HepG2 (cell line): ENCODE data around the gene NFATC4. TPM values are rescaled to one million over a fixed set of nuclear protein-coding genes. Genes with fewer than 3 reads are reported as not detected.

ENCODE experiments used
- KLF13 ChIP-seq: sonication (generic); formaldehyde crosslinking; IDR thresholded peaks from 2 replicates; pipeline ENCODE4 v1.4.0; 2020; ENCODE audit warnings: mild to moderate bottlenecking, missing genetic modification reagents
- NFATC3 ChIP-seq: sonication (generic); formaldehyde crosslinking; IDR thresholded peaks from 2 replicates; pipeline ENCODE4 v1.5.1; 2020; ENCODE audit warnings: mild to moderate bottlenecking, missing genetic modification reagents
- REPIN1 ChIP-seq: sonication (generic); formaldehyde crosslinking; IDR thresholded peaks from 2 replicates; pipeline ENCODE4 v1.8.0; 2022; ENCODE audit warnings: missing genetic modification reagents, low read depth, mild to moderate bottlenecking, borderline replicate concordance
- SOX13 ChIP-seq, 3 experiments: fragments of 450-650 bp in 1 of 3; sonication (generic) in 1 of 3; formaldehyde crosslinking in 1 of 3; IDR thresholded peaks in 2 of 3; conservative IDR thresholded peaks in 1 of 3; 2 replicates each; pipeline versions ENCODE4 v1.5.0 to v1.6.1; 2016 to 2020; ENCODE audit warnings: antibody characterized with exemption in 1 of 3, mild to moderate bottlenecking in 1 of 3, missing compliant biosample characterization in 1 of 3, missing genetic modification reagents in 1 of 3, moderate library complexity in 1 of 3
- SPEN ChIP-seq: sonication (generic); formaldehyde crosslinking; IDR thresholded peaks from 2 replicates; pipeline ENCODE4 v1.5.1; 2020; ENCODE audit warnings: low read depth, mild to moderate bottlenecking, missing genetic modification reagents
- WIZ ChIP-seq: sonication (generic); formaldehyde crosslinking; IDR thresholded peaks from 2 replicates; pipeline ENCODE4 v1.5.1; 2020; ENCODE audit warnings: mild to moderate bottlenecking, missing genetic modification reagents
- ZNF530 ChIP-seq: sonication (generic); formaldehyde crosslinking; IDR thresholded peaks from 2 replicates; pipeline ENCODE4 v1.5.0; 2020; ENCODE audit warnings: low read depth, mild to moderate bottlenecking, missing genetic modification reagents
- ZNF543 ChIP-seq: sonication (generic); formaldehyde crosslinking; IDR thresholded peaks from 2 replicates; pipeline ENCODE4 v1.4.0; 2020; ENCODE audit warnings: mild to moderate bottlenecking, missing genetic modification reagents
- ZSCAN29 ChIP-seq: sonication (generic); formaldehyde crosslinking; conservative IDR thresholded peaks from 2 replicates; pipeline ENCODE4 v1.4.0; 2020; ENCODE audit warnings: mild to moderate bottlenecking, missing genetic modification reagents
- polyA plus RNA-seq, 8 experiments: library from polyadenylated mRNA; depleted of rRNA in 3 of 8; stranded (reverse) in 7 of 8; unstranded in 1 of 8; fragments of >200 nt; fragmentation: Illumina TruSeq in 4 of 8; extraction: Trizol in 4 of 8; gene quantifications; 2 replicates each; pipeline versions ENCODE4 v1.2.1 to v1.2.3, GENCODE V29; 2011 to 2016; ENCODE audit warnings: low read depth in 4 of 8, missing spikeins in 1 of 8, mixed read lengths in 1 of 8; ENCODE audit not compliant: insufficient read depth in 1 of 8
- total RNA-seq, 5 experiments: library from RNA; depleted of rRNA; stranded (reverse); fragments of >200 nt; fragmentation: Illumina TruSeq; extraction: Trizol; gene quantifications; 2 replicates each; pipeline ENCODE4 v1.2.3, GENCODE V29; 2016; ENCODE audit warnings: low read depth in 1 of 5
- TF ChIP-seq, protein P1 (sequence below): sonication (generic); formaldehyde crosslinking; IDR thresholded peaks from 2 replicates; pipeline ENCODE4 v1.4.0; 2020; ENCODE audit warnings: missing genetic modification reagents
- TF ChIP-seq, protein P2 (sequence below): sonication (generic); formaldehyde crosslinking; conservative IDR thresholded peaks from 2 replicates; pipeline ENCODE4 v1.8.0; 2022; ENCODE audit warnings: missing genetic modification reagents
- TF ChIP-seq, protein P3 (sequence below): sonication (generic); formaldehyde crosslinking; IDR thresholded peaks from 2 replicates; pipeline ENCODE4 v1.4.0; 2020; ENCODE audit warnings: missing genetic modification reagents, borderline replicate concordance
- TF ChIP-seq, protein P4 (sequence below): sonication (generic); formaldehyde crosslinking; IDR thresholded peaks from 2 replicates; pipeline ENCODE4 v1.5.0; 2020; ENCODE audit warnings: mild to moderate bottlenecking, missing genetic modification reagents
- TF ChIP-seq, protein P5 (sequence below): sonication (generic); formaldehyde crosslinking; IDR thresholded peaks from 2 replicates; pipeline ENCODE4 v1.8.1; 2023; ENCODE audit warnings: mild to moderate bottlenecking, missing genetic modification reagents
- TF ChIP-seq, protein P6 (sequence below): sonication (generic); formaldehyde crosslinking; IDR thresholded peaks from 2 replicates; pipeline ENCODE4 v1.4.0; 2020; ENCODE audit warnings: mild to moderate bottlenecking, missing genetic modification reagents

The NFATC4 gene
- total and polyA plus RNA-seq, 2 of the 13 experiments (the other 11 are each of a cell fraction or from before 2014, with no cell fraction given): 0.04 to 0.15 TPM

DNA sequence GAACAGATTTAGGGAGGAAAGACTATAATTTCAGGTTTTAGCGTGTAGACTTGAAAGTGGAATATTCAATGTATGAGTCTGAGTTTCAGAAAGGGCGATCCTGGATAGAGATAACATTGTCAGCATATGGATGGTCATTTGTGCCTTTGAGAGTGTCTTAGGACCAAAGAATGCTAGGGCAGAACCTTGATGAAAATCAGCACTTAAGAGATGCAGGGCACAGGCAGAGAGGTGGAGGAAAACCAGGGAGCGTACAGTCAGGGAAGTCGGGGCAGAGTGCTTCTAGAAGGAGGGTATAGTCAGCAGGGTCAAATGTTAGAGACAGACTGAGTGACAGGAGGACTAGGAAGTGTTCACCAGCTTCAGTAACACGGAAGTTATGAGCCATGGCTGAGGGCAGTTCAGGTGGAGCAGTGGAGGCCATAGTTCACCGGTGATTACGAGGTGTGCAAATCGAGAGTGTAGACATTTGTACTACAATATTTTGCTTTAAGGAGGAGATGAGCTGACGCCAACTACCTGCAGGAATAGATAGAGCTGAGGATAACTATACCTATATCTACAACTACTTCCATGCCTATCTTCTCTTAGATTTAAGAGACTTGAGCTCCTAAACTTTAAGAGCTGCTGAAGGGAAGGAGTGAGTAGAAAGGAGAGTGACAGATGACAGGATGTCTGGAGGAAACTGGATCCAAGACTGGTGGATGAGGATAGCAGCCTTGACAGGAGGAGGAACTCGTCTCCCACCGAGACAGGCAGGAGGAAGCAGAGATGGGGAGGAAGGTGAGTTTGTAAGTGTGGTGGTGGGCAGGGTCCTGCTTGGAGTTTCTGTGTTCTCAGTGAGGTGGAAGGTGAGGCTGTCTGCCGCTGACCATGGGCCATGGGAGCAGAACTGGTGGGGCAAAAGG lies 55.0 kb downstream of the NFATC4 start (continued):
- TF ChIP-seq, protein P1, sequence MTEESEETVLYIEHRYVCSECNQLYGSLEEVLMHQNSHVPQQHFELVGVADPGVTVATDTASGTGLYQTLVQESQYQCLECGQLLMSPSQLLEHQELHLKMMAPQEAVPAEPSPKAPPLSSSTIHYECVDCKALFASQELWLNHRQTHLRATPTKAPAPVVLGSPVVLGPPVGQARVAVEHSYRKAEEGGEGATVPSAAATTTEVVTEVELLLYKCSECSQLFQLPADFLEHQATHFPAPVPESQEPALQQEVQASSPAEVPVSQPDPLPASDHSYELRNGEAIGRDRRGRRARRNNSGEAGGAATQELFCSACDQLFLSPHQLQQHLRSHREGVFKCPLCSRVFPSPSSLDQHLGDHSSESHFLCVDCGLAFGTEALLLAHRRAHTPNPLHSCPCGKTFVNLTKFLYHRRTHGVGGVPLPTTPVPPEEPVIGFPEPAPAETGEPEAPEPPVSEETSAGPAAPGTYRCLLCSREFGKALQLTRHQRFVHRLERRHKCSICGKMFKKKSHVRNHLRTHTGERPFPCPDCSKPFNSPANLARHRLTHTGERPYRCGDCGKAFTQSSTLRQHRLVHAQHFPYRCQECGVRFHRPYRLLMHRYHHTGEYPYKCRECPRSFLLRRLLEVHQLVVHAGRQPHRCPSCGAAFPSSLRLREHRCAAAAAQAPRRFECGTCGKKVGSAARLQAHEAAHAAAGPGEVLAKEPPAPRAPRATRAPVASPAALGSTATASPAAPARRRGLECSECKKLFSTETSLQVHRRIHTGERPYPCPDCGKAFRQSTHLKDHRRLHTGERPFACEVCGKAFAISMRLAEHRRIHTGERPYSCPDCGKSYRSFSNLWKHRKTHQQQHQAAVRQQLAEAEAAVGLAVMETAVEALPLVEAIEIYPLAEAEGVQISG (CRISPR knock-in tag): 0 out of 2 replicates have a peak, but pooled peaks have one; percentile 34
- TF ChIP-seq SOX13 (IDR thresholded peaks at IDR 0.05) (no peak), SOX13 (CRISPR knock-in tag; conservative IDR thresholded peaks at IDR 0.05 in 1 of 2, IDR thresholded peaks at IDR 0.05 in 1 of 2) (no peak; a peak in 1 of 4 replicates), WIZ (no peak; the same call in 1 of the 2 replicates), SPEN (CRISPR knock-in tag) (peak; percentile 18; the same call in 1 of the 2 replicates), ZNF530 (CRISPR knock-in tag) (no peak), NFATC3 (CRISPR knock-in tag) (no peak), ZSCAN29 (CRISPR knock-in tag) (0 out of 2 replicates have a peak, but pooled peaks have one; percentile 60), KLF13 (CRISPR knock-in tag) (no peak), ZNF543 (CRISPR knock-in tag) (0 out of 2 replicates have a peak, but pooled peaks have one; percentile 70), REPIN1 (CRISPR knock-in tag) (no peak)
- TF ChIP-seq, protein P2, sequence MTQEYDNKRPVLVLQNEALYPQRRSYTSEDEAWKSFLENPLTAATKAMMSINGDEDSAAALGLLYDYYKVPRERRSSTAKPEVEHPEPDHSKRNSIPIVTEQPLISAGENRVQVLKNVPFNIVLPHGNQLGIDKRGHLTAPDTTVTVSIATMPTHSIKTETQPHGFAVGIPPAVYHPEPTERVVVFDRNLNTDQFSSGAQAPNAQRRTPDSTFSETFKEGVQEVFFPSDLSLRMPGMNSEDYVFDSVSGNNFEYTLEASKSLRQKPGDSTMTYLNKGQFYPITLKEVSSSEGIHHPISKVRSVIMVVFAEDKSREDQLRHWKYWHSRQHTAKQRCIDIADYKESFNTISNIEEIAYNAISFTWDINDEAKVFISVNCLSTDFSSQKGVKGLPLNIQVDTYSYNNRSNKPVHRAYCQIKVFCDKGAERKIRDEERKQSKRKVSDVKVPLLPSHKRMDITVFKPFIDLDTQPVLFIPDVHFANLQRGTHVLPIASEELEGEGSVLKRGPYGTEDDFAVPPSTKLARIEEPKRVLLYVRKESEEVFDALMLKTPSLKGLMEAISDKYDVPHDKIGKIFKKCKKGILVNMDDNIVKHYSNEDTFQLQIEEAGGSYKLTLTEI: no peak; the same call in 1 of the 2 replicates
- TF ChIP-seq, protein P3, sequence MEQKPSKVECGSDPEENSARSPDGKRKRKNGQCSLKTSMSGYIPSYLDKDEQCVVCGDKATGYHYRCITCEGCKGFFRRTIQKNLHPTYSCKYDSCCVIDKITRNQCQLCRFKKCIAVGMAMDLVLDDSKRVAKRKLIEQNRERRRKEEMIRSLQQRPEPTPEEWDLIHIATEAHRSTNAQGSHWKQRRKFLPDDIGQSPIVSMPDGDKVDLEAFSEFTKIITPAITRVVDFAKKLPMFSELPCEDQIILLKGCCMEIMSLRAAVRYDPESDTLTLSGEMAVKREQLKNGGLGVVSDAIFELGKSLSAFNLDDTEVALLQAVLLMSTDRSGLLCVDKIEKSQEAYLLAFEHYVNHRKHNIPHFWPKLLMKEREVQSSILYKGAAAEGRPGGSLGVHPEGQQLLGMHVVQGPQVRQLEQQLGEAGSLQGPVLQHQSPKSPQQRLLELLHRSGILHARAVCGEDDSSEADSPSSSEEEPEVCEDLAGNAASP: no peak
- TF ChIP-seq, protein P4, sequence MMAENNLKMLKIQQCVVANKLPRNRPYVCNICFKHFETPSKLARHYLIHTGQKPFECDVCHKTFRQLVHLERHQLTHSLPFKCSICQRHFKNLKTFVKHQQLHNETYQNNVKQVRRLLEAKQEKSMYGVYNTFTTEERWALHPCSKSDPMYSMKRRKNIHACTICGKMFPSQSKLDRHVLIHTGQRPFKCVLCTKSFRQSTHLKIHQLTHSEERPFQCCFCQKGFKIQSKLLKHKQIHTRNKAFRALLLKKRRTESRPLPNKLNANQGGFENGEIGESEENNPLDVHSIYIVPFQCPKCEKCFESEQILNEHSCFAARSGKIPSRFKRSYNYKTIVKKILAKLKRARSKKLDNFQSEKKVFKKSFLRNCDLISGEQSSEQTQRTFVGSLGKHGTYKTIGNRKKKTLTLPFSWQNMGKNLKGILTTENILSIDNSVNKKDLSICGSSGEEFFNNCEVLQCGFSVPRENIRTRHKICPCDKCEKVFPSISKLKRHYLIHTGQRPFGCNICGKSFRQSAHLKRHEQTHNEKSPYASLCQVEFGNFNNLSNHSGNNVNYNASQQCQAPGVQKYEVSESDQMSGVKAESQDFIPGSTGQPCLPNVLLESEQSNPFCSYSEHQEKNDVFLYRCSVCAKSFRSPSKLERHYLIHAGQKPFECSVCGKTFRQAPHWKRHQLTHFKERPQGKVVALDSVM: no peak
- TF ChIP-seq, protein P5, sequence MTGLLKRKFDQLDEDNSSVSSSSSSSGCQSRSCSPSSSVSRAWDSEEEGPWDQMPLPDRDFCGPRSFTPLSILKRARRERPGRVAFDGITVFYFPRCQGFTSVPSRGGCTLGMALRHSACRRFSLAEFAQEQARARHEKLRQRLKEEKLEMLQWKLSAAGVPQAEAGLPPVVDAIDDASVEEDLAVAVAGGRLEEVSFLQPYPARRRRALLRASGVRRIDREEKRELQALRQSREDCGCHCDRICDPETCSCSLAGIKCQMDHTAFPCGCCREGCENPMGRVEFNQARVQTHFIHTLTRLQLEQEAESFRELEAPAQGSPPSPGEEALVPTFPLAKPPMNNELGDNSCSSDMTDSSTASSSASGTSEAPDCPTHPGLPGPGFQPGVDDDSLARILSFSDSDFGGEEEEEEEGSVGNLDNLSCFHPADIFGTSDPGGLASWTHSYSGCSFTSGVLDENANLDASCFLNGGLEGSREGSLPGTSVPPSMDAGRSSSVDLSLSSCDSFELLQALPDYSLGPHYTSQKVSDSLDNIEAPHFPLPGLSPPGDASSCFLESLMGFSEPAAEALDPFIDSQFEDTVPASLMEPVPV (CRISPR knock-in tag): no peak
- TF ChIP-seq, protein P6, sequence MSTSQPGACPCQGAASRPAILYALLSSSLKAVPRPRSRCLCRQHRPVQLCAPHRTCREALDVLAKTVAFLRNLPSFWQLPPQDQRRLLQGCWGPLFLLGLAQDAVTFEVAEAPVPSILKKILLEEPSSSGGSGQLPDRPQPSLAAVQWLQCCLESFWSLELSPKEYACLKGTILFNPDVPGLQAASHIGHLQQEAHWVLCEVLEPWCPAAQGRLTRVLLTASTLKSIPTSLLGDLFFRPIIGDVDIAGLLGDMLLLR (CRISPR knock-in tag): no peak
